Skeletal muscle cell (primary cell): ENCODE data around the gene RPL29.
A peak's percentile ranks its signal among the peaks of the same experiment; 100 is the strongest.

Source experiments
- DNase-seq: peaks from one replicate; pipeline ENCODE4 v3.0.0-alpha.2; 2010; ENCODE audit warnings: low read depth
- H3K4me3 ChIP-seq: 2 replicates; pipeline ENCODE4 v1.5.1; 2011; ENCODE audit warnings: low read depth, mild to moderate bottlenecking, control low read depth, low read length, moderate library complexity

The RPL29 gene

GRCh38 chr3:52029053-52029452 lies 33.4 kb upstream of the RPL29 start:
- no peak for DNase-seq
- no peak overlapping the region for H3K4me3 ChIP-seq

DNA sequence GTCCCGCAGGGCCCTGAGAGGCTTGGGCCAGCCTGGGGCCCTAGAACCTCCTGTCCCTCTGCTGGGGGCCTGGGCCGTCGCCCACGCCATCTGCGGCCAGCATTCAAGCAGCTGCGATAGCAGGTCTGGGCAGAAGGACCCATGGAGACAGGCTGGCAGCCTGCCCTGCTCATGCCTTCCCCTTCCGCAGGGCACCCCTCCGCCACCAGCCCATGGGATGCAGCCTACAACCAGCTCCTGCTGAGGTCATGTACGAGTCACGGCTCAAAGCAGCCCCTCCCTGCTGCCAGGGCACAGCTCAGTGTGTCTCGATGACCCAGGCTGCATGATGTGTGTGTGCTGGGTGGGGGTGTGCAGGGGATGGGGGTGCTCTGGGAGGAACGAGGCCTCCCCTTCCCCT lies 32.9 kb upstream of the RPL29 start:
- DNase-seq = no peak
- H3K4me3 ChIP-seq = no peak overlapping the region

DNA sequence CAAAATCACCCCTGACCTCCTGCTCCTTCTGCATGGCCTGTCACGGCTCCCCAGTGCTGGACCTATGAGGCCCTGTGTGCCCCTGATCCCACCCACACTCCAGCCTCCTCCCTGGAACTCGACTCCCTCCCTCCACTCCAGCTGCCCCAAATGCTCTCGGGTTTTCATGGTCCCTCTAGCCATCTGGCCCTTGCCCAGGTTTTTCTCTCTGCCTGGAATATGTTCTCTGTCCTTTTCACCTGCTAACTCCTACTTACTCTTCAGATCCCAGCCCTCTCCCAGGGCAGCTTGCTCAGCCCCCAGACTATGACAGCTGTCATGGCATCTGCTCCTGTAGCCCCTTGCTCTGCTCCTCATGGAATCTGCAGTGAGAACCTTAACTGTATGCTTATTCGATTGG lies 30.3 kb upstream of the RPL29 start:
- DNase-seq = peak; percentile 16
- no peak overlapping the region for H3K4me3 ChIP-seq

DNA sequence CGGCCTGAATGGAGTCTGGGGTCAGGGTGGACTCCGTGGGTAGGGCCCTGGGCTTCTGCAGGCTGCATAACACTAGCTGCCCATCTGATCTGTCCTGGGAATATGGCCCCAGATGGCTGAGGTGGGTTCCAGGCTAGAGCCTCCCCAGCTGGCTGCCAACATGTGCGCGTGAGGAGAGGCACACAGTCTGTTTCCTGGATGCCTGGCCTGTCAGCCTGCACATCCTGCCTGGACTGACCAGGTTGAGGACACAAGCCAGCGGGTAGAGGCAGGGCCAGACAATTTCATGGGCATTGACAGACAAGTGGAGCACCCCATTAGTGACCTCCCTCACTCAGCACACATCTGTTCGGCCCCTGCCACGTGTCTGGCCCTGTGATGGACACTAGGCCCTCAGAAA lies 29.8 kb upstream of the RPL29 start:
- DNase-seq = no peak
- no peak overlapping the region for H3K4me3 ChIP-seq

DNA sequence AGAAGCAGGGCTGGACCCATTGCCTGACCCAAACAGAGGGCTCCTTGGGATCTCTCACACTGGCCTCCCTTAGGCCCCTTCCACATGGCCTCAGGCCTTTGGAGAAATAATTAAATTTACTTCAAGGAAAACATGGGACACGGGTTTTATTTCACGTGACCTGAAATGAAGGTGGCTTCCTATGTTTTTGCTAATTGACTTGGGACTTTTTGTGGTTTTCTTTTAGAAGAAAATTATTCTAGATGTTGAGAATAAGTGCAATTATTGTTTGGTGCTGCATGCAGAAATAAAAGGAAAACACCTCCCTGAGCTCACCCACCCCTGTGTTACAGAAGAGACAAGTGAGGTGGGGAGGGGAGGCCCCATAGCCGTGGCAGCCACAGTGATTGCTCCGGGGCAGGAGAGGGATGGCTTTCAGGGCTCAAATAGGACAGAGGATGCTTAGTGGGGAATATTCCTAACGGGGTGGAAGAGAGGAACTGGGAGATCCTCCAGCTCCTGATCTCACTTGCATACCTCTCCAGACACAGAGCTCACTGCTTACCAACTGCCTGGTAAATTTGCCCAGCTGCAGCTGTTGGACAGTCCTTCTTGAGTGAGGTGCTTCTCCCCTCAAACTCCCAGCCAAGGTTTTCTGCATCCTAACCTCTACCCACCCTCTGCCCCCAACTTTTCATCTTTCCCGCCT lies 29.2 kb upstream of the RPL29 start:
- DNase-seq = no peak
- H3K4me3 ChIP-seq = no peak overlapping the region

DNA sequence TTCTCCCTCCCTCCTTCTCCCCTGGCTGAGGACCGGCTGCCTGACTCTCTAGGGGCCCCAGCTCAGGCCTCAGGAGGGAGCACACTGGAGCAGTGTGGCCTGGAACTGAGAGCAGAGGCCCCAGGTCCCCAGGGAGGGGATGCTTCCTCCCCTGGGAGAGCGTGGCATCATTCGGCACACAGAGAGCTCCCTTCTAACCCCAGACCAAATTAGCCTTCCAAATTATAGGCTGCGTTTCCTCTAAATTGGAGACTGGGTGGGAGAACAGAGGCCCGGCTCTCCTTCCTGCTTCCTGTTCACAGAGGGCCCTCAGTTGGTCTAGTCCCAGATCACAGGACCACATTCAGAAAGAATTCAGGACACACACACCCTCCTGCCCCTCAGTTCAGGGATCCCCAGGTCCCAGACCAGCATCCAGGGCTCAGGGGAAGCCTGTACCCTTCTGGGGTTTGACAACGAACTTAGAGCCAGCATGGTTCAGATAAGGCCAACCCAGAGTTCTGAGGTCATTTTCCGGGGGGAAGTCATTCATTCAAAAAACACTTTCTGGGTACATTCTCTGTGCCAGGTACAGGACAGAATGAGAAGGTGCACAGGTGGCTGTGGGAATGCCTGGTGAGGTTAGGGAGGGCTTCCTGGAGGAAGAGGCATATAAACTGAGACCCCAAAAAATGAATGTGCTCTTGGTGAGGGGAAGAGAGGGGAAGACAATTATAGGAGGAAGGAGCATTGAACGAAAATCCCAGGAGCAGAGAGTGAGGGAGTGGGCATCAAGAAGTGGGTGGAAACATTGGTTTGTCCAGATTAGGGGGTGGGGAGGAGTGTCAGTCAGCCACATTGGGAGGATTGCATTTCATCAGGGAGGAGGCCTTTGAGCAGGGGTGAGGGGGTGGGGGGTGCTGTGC lies 28.4 kb upstream of the RPL29 start:
- no peak overlapping the region for H3K4me3 ChIP-seq
- DNase-seq = no peak

DNA sequence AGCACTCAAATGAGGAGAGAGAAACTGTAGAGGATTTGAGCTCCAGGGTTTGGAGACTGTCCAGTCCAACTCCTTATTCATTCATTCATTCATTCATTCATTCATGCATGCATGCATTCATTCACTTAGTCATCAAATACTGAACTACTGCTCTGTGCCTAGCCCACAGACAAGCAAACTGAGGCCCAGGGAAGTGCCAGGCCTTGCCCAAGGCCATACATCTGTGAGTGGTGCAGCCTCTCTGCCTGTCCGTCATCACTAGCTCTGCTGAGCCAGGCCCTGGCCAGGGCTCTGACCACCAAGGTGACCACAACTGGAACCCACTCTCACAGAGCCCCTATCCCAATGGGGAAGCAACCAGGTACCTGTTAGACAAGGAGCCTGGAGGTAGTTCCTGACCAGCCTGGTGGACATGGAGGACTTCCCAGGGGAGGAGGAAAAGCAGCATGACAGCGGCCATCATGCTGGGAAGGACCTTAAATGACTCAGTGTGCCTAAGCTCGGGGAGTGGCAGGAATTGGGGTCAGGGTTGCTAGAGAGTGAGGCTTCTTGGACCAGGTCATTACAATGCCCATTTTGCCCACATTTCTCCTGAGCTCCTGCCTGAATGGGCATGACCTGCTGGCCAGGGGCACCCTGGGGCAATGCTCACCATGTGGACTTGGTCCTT lies 27.5 kb upstream of the RPL29 start:
- no peak for DNase-seq

DNA sequence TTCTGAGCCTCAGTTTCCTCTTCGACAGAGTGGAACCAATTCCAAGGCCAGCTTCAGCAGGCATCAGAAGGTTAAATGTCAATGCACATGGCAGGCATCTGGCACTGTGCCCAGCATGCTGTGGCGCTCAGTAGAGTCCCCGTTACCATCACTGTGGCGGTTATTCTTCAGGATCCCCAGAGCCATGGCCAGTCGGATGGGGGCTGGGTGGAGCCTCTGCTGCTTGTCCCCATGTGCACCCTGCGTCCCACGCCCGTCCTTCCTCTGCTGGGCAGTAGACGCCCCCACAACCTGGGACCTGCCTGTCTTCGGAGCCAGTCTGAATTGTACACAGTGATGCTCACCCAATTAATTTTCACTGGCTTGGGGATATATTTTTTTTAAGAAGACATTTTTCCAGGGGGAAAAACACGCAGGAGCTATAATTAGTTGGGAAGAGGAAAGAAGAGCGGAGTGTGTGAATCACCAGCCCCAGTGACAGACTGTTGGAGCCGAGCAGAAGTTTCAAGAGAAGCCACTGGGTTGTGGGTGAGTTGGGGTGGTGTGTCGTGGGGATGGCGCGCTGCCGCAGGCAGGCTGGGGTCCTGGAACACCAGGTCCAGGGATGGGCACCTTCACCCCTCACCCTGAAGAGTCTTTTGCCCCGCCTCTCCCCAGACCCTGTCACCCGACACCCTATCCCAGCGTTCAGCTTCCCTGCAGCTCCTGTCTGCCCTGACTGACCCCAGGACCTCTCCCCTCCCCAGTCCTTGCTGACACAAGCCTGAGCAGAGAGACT lies 26.8 kb upstream of the RPL29 start:
- H3K4me3 ChIP-seq = no peak overlapping the region
- DNase-seq = no peak

More for the DNA sequence above, 27.5 kb upstream of the RPL29 start:
- no peak overlapping the region for H3K4me3 ChIP-seq

DNA sequence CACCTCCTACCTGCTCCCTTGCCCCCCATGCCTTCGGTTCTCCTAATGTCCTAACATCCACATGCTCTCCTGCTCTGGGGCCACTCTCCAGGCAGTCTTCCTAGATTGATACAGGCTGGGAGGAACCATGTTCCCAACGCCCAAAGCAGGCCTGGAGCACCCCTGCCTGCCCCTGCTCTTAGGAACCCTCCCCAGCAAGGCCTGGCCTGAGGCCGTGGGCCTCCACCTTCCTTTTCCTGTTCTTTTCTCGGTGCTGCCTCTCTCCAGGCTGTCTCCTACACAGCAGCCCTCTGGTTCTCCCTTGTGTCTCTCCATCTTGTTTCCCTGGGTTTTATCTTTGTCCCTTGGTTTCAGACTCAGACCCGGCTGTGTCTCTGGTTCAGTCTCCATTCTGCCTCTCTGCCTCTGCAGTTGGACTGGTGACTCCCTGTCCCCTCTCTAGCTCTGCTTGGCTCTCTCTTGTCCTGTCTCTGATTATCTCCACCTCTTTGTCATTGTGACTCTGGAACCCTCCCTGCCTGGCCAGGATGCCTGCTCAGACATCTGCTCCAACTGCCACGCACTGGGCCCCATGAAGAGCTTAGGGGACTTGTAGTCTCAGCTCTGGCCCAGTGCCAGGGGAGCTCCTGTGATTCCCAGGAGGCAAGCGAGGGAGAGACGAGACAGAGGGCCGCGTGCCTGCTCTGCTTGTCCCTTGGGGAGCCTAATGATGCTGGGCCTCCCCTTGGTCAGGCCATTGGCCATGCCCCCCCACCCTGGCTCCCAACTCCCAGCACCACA lies 26.0 kb upstream of the RPL29 start:
- no peak for DNase-seq
- H3K4me3 ChIP-seq = no peak overlapping the region

DNA sequence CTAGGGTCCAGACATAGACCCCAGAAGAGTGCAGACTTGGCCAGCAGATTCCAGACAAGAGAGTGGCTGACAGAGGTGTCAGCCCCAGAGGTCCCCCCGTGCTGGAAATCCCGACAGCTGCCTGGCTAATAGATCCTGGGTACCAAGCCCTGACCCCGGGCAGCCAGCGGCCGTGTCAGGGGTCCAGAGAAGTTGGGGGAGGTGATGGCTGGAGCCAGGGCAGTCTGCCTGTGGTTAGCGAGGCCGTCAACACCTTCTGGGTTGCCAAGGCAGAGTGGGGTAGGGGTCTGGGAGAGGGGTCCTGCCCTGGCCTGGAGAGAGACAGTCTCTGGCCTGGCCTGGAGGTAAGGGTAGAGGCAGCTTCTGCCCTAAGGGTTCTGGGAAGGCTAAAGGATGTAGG lies 25.1 kb upstream of the RPL29 start:
- no peak overlapping the region for H3K4me3 ChIP-seq
- DNase-seq = no peak

DNA sequence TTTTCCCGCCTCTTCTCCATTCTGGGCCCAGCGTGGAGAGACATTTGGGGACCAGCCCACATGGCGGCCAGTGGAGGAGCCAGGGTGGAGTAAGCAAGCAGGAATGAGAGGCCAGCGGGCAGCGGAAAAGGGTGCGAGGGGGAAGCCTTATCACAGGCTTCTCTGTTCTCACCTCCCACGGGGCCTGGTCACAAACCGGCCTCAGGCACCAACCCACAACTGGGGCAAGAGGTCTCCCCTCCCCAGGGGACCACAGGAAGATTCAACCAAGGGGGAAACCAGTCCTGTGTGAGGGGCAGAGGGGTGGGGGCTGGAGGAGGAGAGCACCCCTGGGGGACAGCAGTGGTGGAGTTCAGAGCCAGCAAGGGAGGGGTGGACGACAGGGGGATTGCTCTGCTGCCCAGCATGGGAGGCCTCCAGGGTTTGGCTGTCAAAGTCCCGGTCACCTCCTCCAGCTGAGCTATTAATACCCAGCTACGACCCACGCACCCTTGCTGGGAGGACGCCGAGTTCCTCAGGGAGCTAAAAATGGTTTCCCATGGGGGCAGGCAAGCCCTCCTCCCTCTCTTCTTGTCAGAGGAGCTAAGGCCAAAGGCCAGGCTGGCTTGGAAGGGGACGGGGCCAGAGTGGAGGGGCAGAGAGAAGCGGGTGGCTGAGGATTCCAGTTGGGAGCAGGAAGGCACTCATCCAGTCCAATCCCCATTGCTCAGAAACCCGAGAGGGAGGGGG lies 23.8 kb upstream of the RPL29 start:
- no peak for DNase-seq
- H3K4me3 ChIP-seq = no peak overlapping the region

DNA sequence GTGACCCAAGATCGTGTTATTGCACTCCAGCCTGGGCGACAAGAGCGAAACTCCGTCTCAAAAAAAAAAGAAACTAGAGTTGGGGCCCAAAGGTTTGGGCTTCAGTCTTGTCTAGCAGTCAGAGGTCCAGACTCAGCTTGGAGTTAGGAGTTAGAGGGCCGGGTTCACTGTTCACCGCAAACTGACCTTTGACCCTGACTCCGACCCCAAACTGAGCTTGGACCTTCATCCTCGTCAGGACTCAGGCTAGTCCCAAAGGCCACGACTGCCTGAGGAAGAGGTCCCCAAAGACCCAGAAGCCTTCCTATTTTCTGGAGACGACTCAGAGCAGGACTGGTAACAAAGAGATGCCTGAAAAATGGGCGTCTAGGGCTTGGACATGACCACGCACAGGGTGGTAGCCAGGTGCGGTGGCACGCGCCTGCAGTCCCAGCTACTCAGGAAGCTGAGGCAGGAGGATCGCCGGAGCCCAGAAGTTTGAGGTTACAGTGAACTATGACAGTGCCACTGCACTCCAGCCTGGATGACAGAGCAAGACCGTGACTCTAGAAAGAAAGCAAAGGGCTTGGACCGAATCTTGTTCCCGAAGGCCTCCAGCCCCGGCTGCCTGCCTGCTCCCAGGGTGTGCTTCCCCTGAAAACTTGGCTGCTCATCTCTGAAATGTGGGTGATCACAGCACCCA lies 22.8 kb upstream of the RPL29 start:
- H3K4me3 ChIP-seq = no peak overlapping the region

DNA sequence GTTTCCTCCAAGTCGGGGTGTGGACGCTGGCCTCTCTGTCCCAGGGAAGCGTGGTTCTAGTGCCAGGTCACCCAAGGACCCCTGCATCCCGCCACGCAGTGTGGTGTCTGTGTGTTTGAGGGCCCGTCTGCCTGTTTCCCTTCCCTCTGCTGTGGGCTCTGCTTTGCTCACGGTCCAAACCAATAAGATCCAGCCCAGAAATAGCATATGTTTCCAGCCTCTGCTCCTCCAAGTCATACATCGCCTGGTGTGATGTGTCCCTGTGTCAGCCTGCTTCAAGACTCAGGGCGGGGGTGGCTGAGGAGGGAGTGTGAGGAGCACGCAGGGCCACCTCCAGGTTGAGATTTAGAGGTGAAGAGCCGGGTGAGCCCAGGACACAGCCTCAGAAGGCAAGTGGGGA lies 21.9 kb upstream of the RPL29 start:
- DNase-seq = no peak
- H3K4me3 ChIP-seq = no peak overlapping the region

More for the DNA sequence above, 22.8 kb upstream of the RPL29 start:
- DNase-seq = no peak

- no peak for DNase-seq
- H3K4me3 ChIP-seq = no peak overlapping the region
These were observed 19.9 kb upstream of the RPL29 start for GRCh38 chr3:52015438-52016228.

GRCh38 chr3:52014613-52015012 lies 18.9 kb upstream of the RPL29 start:
- no peak for DNase-seq
- H3K4me3 ChIP-seq = no peak overlapping the region

DNA sequence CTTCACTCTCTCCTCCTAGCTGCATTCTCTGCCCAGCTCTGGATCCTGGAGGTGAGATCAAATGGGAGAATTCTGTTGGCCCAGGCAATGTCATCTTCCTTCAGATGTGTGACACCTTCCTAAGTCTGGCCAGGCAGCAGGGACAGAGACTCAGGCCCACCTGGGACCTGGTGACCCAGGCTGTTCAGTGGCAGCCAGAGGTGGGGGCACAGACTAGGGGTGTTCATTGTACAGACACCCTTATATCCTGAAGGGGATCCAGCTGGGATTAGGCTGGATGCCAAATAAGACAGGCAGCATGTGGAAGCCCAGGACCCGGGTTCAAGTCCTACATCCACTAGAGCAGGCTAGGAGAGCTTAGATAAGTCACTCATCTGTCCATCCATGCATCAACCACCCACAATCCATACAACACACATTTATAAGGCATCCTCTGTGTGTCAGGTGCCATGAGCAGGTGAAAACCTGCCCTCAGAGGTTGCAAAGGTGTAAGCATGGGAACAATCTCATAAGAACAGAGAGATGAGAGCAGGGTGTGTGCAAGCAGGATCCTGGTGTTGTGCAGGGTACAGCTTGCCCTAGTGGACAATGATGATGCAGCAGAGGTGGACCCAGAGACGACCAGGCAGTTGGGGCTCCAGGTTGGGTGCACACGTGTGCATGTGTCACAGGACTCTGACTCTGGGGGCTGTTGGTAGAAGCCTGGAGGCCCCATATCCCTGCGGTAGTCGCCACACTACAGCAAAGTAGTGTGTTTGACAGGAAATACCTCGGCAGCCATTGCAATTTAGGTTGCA lies 18.3 kb upstream of the RPL29 start:
- H3K4me3 ChIP-seq = no peak overlapping the region
- DNase-seq = no peak
